Uterus (tissue), 4 donors: ENCODE results near the gene COL9A3. TPM values are rescaled to one million over a fixed set of nuclear protein-coding genes. Genes with fewer than 3 reads are reported as not detected.

Experiments
- DNase-seq, 2 donors: peaks; one replicate each; pipeline ENCODE4 v3.0.0-alpha.2; 2019 to 2020
- H3K27ac ChIP-seq, 2 donors: fragments of 200-600 bp; sonication (generic); 1 replicate in 1 of 2; 2 replicates in 1 of 2; pipeline ENCODE4 v1.5.1; 2016 to 2018
- H3K27me3 ChIP-seq, 2 donors: fragments of 200-600 bp; sonication (generic); one replicate each; pipeline ENCODE4 v1.5.1; 2018 to 2019; ENCODE audit warnings: control low read depth in 1 of 2
- H3K36me3 ChIP-seq, 2 donors: fragments of 200-600 bp; sonication (generic); one replicate each; pipeline ENCODE4 v1.5.1; 2019; ENCODE audit warnings: control low read depth in 1 of 2
- H3K4me1 ChIP-seq, 2 donors: fragments of 200-600 bp; sonication (generic); one replicate each; pipeline ENCODE4 v1.5.1; 2018 to 2019; ENCODE audit warnings: control low read depth in 1 of 2
- H3K4me3 ChIP-seq, 2 donors: fragments of 200-600 bp; sonication (generic); 1 replicate in 1 of 2; 2 replicates in 1 of 2; pipeline ENCODE4 v1.5.1; 2018 to 2019; ENCODE audit warnings: mild to moderate bottlenecking in 1 of 2
- H3K9me3 ChIP-seq, 2 donors: fragments of 200-600 bp; sonication (generic); one replicate each; pipeline ENCODE4 v1.5.1; 2019; ENCODE audit warnings: control low read depth in 1 of 2
- POLR2A ChIP-seq, 2 donors: fragments of 450-650 bp; IDR thresholded peaks; one replicate each; pipeline ENCODE4 v1.6.1; 2016; ENCODE audit warnings: antibody characterized with exemption in 2 of 2, mild to moderate bottlenecking in 1 of 2, moderate library complexity in 1 of 2
- intact Hi-C: fragments of 100-400 bp; cut with DNase I; formaldehyde crosslinking; loops from one replicate; pipeline ENCODE4 v1.15.1; 2023; ENCODE audit warnings: low total_unique reads
- total RNA-seq, 4 donors: library from RNA; depleted of rRNA in 3 of 4; stranded (reverse); fragments of >200 nt in 3 of 4; gene quantifications; one replicate each; pipeline versions ENCODE4 v1.1.0 to v1.2.4, GENCODE V29; 2014 to 2023
- TF ChIP-seq, protein P1 (sequence below), 4 experiments: fragments of 200-600 bp in 2 of 4; fragments of 450-650 bp in 2 of 4; sonication (generic) in 2 of 4; IDR thresholded peaks; one replicate each; pipeline ENCODE4 v1.5.1; 2016 to 2019; ENCODE audit warnings: antibody characterized with exemption in 4 of 4, mild to moderate bottlenecking in 2 of 4, moderate library complexity in 1 of 4
- donor health status: DM: yes; HTN: yes; CAD: no.

Gene COL9A3
- total RNA-seq, 4 donors from 2014 or later, result 0.59 to 75.4 (median 16.3) TPM

DNA sequence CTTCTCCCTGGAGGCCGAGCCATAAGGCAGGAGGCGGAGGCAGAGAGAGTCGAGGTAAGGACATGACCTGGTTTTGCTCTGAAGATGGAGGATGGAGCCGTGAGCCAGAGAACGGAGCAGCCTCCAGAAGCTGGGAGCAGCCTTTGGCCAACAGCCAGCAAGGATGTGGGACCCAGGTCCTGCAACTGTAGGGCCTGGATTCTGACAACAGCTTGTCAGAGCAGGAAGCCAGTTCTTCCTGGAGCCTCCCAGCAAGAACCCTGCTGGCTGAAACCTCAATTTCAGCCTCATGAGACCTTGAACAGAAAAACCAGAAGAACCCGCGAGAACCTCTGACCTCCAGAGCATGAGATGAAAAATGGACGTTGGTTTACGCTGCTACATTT lies 34.0 kb upstream of the COL9A3 start:
- Histone ChIP-seq H3K4me3 (no peak overlapping the region), H3K4me1 (no peaks in the 10 kb centered on the region), H3K36me3 (no peaks in the 10 kb centered on the region), H3K27ac (no peak overlapping the region), H3K27me3 (no peaks in the 10 kb centered on the region), H3K9me3 (no peaks in the 10 kb centered on the region)
- TF ChIP-seq POLR2A (IDR thresholded peaks at IDR 0.05), result no peak
- TF ChIP-seq, protein P1, sequence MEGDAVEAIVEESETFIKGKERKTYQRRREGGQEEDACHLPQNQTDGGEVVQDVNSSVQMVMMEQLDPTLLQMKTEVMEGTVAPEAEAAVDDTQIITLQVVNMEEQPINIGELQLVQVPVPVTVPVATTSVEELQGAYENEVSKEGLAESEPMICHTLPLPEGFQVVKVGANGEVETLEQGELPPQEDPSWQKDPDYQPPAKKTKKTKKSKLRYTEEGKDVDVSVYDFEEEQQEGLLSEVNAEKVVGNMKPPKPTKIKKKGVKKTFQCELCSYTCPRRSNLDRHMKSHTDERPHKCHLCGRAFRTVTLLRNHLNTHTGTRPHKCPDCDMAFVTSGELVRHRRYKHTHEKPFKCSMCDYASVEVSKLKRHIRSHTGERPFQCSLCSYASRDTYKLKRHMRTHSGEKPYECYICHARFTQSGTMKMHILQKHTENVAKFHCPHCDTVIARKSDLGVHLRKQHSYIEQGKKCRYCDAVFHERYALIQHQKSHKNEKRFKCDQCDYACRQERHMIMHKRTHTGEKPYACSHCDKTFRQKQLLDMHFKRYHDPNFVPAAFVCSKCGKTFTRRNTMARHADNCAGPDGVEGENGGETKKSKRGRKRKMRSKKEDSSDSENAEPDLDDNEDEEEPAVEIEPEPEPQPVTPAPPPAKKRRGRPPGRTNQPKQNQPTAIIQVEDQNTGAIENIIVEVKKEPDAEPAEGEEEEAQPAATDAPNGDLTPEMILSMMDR (IDR thresholded peaks at IDR 0.05), result no peak
- intact Hi-C loops, result loop anchor here (10.0 kb wide), 1 partner anchor 278 kb away; no protein-coding TSS in a partner anchor
- DNase-seq, result no peak

DNA sequence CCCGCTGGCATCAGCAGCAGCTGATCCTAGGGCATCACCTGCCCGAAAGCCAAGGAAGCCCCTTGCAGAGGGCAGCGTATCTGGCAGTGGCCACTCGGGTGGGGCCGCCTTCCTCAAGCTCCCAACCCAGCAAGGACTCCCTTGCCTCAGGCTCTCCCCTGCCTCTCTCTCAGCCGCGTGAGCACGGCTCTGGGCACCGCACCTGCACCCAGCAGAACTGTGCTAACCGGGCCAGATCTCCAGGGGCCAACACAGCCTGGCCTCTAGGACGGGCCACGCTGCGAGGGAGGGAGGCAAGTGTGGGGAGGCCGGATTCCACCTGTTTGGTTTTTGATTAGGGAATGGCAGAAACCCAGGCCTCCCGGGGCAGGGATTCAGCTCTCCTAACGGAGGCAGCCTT lies 32.4 kb upstream of the COL9A3 start:
- no peak for TF ChIP-seq POLR2A (IDR thresholded peaks at IDR 0.05)
- TF ChIP-seq, protein P1 (IDR thresholded peaks at IDR 0.05), result no peak
- Histone ChIP-seq H3K9me3 (no peaks in the 10 kb centered on the region), H3K27me3 (no peaks in the 10 kb centered on the region), H3K36me3 (no peaks in the 10 kb centered on the region), H3K4me1 (no peaks in the 10 kb centered on the region), H3K4me3 (no peak overlapping the region), H3K27ac (no peak overlapping the region)
- intact Hi-C loops, result loop anchor here (10.0 kb wide), 1 partner anchor 280 kb away; no protein-coding TSS in a partner anchor
- no peak for DNase-seq

DNA sequence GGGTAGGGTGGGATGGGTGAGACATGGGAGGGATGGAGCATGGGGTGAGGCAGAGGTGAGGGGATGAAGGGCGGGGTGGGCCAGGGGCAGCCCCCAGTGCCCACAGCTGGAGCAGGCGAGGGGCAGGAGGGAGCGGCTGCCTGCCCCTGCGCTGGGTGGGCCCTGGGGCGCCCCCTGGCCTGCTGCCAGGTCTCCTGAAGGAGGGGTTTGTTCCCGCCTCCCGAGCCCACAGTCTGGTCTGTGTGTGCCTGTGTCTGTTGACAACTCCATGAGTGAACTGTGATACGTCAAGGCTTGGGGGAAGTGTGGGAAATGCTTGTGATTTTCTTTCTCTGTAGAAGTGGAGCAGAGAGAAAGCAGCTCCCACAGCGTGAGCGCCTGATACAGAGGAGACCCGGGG lies 31.5 kb upstream of the COL9A3 start:
- intact Hi-C loops, result loop anchor here (10.0 kb wide), 1 partner anchor 281 kb away; no protein-coding TSS in a partner anchor
- no peak for TF ChIP-seq POLR2A (IDR thresholded peaks at IDR 0.05)
- TF ChIP-seq, protein P1 (IDR thresholded peaks at IDR 0.05), result no peak
- Histone ChIP-seq H3K4me1 (no peaks in the 10 kb centered on the region), H3K27ac (no peak overlapping the region), H3K9me3 (no peaks in the 10 kb centered on the region), H3K27me3 (no peaks in the 10 kb centered on the region), H3K36me3 (no peaks in the 10 kb centered on the region), H3K4me3 (no peak overlapping the region)
- DNase-seq, result no peak

DNA sequence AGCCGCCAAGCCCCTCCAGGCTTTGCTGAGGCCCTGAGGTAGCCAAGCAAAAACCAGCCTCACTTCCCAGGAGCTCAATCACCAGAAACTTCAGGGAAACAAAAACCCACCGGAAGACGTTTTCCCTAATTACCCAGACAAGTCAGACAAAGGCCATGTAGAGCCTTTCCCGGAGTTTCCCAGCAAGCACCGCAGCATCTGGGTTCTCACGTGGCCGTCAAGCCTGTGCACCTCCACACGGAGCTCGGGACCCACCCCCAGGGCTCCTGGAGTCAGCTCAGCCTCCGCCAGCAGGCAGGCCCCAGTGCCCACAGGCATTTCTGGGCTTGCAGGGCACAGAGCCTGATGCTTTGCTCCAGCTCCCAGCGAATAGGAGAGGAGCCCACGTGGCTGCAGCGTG lies 30.7 kb upstream of the COL9A3 start:
- Histone ChIP-seq H3K27ac (no peak overlapping the region), H3K9me3 (no peaks in the 10 kb centered on the region), H3K4me1 (no peaks in the 10 kb centered on the region), H3K27me3 (no peaks in the 10 kb centered on the region), H3K36me3 (no peaks in the 10 kb centered on the region), H3K4me3 (no peak overlapping the region)
- intact Hi-C loops, result loop anchor here (10.0 kb wide), 1 partner anchor 281 kb away; no protein-coding TSS in a partner anchor
- TF ChIP-seq POLR2A (IDR thresholded peaks at IDR 0.05), result no peak
- TF ChIP-seq, protein P1 (IDR thresholded peaks at IDR 0.05), result no peak
- no peak for DNase-seq

DNA sequence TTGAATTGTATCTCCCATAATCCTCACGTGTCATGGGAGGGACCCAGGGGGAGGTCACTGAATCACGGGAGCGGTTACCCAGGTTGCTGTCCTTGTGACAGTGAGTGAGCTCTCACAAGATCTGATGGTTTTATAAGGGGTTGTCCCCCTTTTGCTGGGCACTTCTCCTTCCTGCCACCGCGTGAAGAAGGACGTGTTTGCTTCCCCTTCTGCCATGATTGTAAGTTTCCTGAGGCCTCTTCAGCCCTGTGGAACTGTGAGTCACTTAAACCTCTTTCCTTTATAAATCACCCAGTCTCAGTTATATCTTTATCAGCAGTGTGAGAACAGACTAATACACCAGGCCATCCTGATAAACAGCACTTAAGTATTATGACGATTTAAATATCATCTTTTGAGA lies 29.5 kb upstream of the COL9A3 start:
- no peak for DNase-seq
- Histone ChIP-seq H3K4me3 (no peak overlapping the region), H3K27ac (no peak overlapping the region), H3K9me3 (no peaks in the 10 kb centered on the region), H3K36me3 (no peaks in the 10 kb centered on the region), H3K4me1 (no peaks in the 10 kb centered on the region), H3K27me3 (no peaks in the 10 kb centered on the region)
- TF ChIP-seq, protein P1 (IDR thresholded peaks at IDR 0.05), result no peak
- no peak for TF ChIP-seq POLR2A (IDR thresholded peaks at IDR 0.05)
- intact Hi-C loops, result loop anchor here (10.0 kb wide), 1 partner anchor 283 kb away; no protein-coding TSS in a partner anchor
